Endothelial cell of umbilical vein (primary cell): ENCODE measurements around the gene NSD2. TPM values are rescaled to one million over a fixed set of nuclear protein-coding genes. Genes with fewer than 3 reads are reported as not detected.

Experiments
- BruUV-seq: library from RNA; stranded (reverse); fragments of 400-500 nt; replicated peaks from 2 replicates; lab custom pipeline; 2021; lab: Mats Ljungman, UMichigan
- CTCF ChIA-PET: fragments of 300-600, 350-600 bp; sonication (Branson Sonifier 250); formaldehyde crosslinking; loops from one replicate; lab custom pipeline; 2021; ENCODE audit warnings: antibody characterized with exemption, inconsistent platforms; lab: Charles Lee
- POLR2A ChIA-PET: fragments of 300-600, 350-600 bp; sonication (Branson Sonifier 250); formaldehyde crosslinking; loops from one replicate; lab custom pipeline; 2021; ENCODE audit warnings: antibody characterized with exemption, inconsistent platforms; lab: Charles Lee
- DNase-seq: peaks from one replicate; pipeline ENCODE4 v3.0.0-alpha.2; 2011; ENCODE audit warnings: low read depth, low spot score
- FAIRE-seq: peaks from 2 replicates; lab custom pipeline; 2011; peaks lifted over from hg19 to GRCh38; lab: Jason Lieb, UNC
- H2AFZ ChIP-seq: 2 replicates; pipeline ENCODE4 v1.6.0; 2012; ENCODE audit warnings: low read depth, low read length, control low read depth, inconsistent platforms
- H3K27ac ChIP-seq: 2 replicates; pipeline ENCODE4 v1.5.1; 2011; ENCODE audit warnings: low read depth, mild to moderate bottlenecking, control low read depth, low read length, moderate library complexity; ENCODE audit not compliant: insufficient read depth
- H3K27me3 ChIP-seq, 2 experiments: 2 replicates each; pipeline versions ENCODE4 v1.6.0 to v1.6.1; 2011; ENCODE audit warnings: low read length in 2 of 2, mixed read lengths in 1 of 2; ENCODE audit not compliant: control insufficient read depth in 2 of 2, insufficient read depth in 2 of 2
- H3K36me3 ChIP-seq, 2 experiments: 2 replicates in 1 of 2; 3 replicates in 1 of 2; pipeline ENCODE4 v1.5.1; 2011; ENCODE audit warnings: low read length in 2 of 2, mild to moderate bottlenecking in 1 of 2, moderate library complexity in 1 of 2; ENCODE audit not compliant: control insufficient read depth in 2 of 2, insufficient read depth in 2 of 2; ENCODE audit errors: extremely low read depth in 1 of 2
- H3K4me1 ChIP-seq: 3 replicates; pipeline ENCODE4 v1.5.1; 2011; ENCODE audit warnings: mild to moderate bottlenecking, low read length; ENCODE audit not compliant: control insufficient read depth, insufficient read depth; ENCODE audit errors: extremely low read depth
- H3K4me2 ChIP-seq: 2 replicates; pipeline ENCODE4 v1.6.1; 2011; ENCODE audit warnings: low read length, control low read depth, mixed read lengths; ENCODE audit not compliant: insufficient read depth
- H3K4me3 ChIP-seq, 3 experiments: fragments of 200-600 bp in 1 of 3; sonication (generic), shearing (Covaris generic) in 1 of 3; replicated peaks in 1 of 3; 2 replicates each; pipeline ENCODE4 v1.5.1; 2011 to 2016; ENCODE audit warnings: control low read depth in 3 of 3, low read length in 3 of 3, mild to moderate bottlenecking in 2 of 3, inconsistent platforms in 1 of 3, low read depth in 1 of 3, moderate library complexity in 1 of 3; ENCODE audit not compliant: insufficient read depth in 1 of 3
- H3K79me2 ChIP-seq: 2 replicates; pipeline ENCODE4 v1.6.0; 2012; ENCODE audit warnings: low read length, inconsistent platforms; ENCODE audit not compliant: control insufficient read depth, insufficient read depth
- H3K9ac ChIP-seq: replicated peaks from 2 replicates; pipeline ENCODE3; 2011; ENCODE audit warnings: low read length, control low read depth; ENCODE audit not compliant: insufficient read depth; ENCODE audit errors: extremely low read depth
- H3K9me1 ChIP-seq: replicated peaks from 3 replicates; pipeline ENCODE4 v1.6.0; 2011; ENCODE audit warnings: mild to moderate bottlenecking, low read length; ENCODE audit not compliant: control insufficient read depth, insufficient read depth; ENCODE audit errors: extremely low read depth
- H3K9me3 ChIP-seq: replicated peaks from 2 replicates; pipeline ENCODE4 v1.5.1; 2012; ENCODE audit warnings: low read length, inconsistent platforms; ENCODE audit not compliant: control insufficient read depth, insufficient read depth
- H4K20me1 ChIP-seq: replicated peaks from 2 replicates; pipeline ENCODE3; 2011; ENCODE audit warnings: mild to moderate bottlenecking, low read length; ENCODE audit not compliant: control insufficient read depth, insufficient read depth; ENCODE audit errors: extremely low read depth
- EZH2 ChIP-seq: IDR thresholded peaks from 2 replicates; pipeline ENCODE4 v1.6.1; 2012; ENCODE audit warnings: borderline replicate concordance, low read depth, mild to moderate bottlenecking, moderate library complexity, low read length, inconsistent platforms; ENCODE audit not compliant: severe bottlenecking
- FOS ChIP-seq: IDR thresholded peaks from 2 replicates; pipeline ENCODE4 v1.6.1; 2011; ENCODE audit warnings: mild to moderate bottlenecking, low read length, moderate library complexity, borderline replicate concordance; ENCODE audit not compliant: insufficient read depth
- JUN ChIP-seq: IDR thresholded peaks from 2 replicates; pipeline ENCODE4 v1.6.1; 2011; ENCODE audit warnings: borderline replicate concordance, low read depth; ENCODE audit not compliant: insufficient read length, insufficient read depth
- MAX ChIP-seq: IDR thresholded peaks from 2 replicates; pipeline ENCODE4 v1.6.1; 2011; ENCODE audit not compliant: insufficient read depth, insufficient read length
- MYC ChIP-seq: IDR thresholded peaks from one replicate; pipeline ENCODE4 v1.6.1; 2011; ENCODE audit warnings: mild to moderate bottlenecking, low read depth, low read length
- POLR2A ChIP-seq: IDR thresholded peaks from 2 replicates; pipeline ENCODE4 v1.6.1; 2012; ENCODE audit warnings: low read depth, mild to moderate bottlenecking, control low read depth, low read length
- dilution Hi-C: fragments of 300-500 bp; cut with MboI; formaldehyde crosslinking; loops from one replicate; pipeline ENCODE4 v1.15.0; 2019; ENCODE audit warnings: low sequenced_read_pairs; ENCODE audit not compliant: extremely low pct_ligation_motif_present
- intact Hi-C: fragments of 100-400 bp; cut with micrococcal nuclease; formaldehyde crosslinking; loops from one replicate; pipeline ENCODE4 v1.10.0; 2022
- polyA plus RNA-seq, 4 experiments: library from polyadenylated mRNA; depleted of rRNA in 3 of 4; stranded (reverse) in 3 of 4; unstranded in 1 of 4; fragments of >200 nt; gene quantifications; 2 replicates each; pipeline versions ENCODE4 v1.2.1 to v1.2.3, GENCODE V29; 2011 to 2012; ENCODE audit warnings: missing spikeins in 1 of 4
- total RNA-seq: library from RNA; stranded (reverse); gene quantifications from 2 replicates; pipeline ENCODE4 v1.2.3, GENCODE V29; 2021
- TF ChIP-seq, protein P1 (sequence below), 2 donors: IDR thresholded peaks; 1 replicate in 1 of 2; 2 replicates in 1 of 2; pipeline ENCODE4 v1.5.1; 2011; ENCODE audit warnings: low read length in 2 of 2, mild to moderate bottlenecking in 2 of 2, moderate library complexity in 2 of 2, control low read depth in 1 of 2, inconsistent platforms in 1 of 2, low read depth in 1 of 2; ENCODE audit not compliant: insufficient read depth in 1 of 2; ENCODE audit errors: extremely low read depth in 1 of 2

NSD2 gene
- total and polyA plus RNA-seq, 2 donors (not counting 3 experiments of a cell fraction or from before 2014, with no cell fraction given): 31.3 to 171 TPM

GRCh38 chr4:1964443-1964842, 93.2 kb downstream of the NSD2 start:
- Histone ChIP-seq H3K27me3 (no peaks in the 10 kb centered on the region), H4K20me1 (no peaks in the 10 kb centered on the region), H3K79me2 (no peaks in the 10 kb centered on the region), H3K9me1 (no peaks in the 10 kb centered on the region), H3K9ac (no peak overlapping the region), H3K27ac (no peak overlapping the region), H2AFZ (no peak overlapping the region), H3K4me1 (no peaks in the 10 kb centered on the region), H3K4me2 (no peak overlapping the region), H3K4me3 (no peak overlapping the region), H3K36me3 (peaks cover 6 to 37% of the 10 kb centered on the region in 2 experiments), H3K9me3 (no peaks in the 10 kb centered on the region)
- CTCF ChIA-PET: interaction anchor here (1.7 kb wide), 1 partner anchor 12 kb away, joined by 3 read pairs; no protein-coding TSS in a partner anchor
- dilution Hi-C loops: no loop called here
- TF ChIP-seq POLR2A: no peak
- no peak for TF ChIP-seq EZH2
- TF ChIP-seq, protein P1, sequence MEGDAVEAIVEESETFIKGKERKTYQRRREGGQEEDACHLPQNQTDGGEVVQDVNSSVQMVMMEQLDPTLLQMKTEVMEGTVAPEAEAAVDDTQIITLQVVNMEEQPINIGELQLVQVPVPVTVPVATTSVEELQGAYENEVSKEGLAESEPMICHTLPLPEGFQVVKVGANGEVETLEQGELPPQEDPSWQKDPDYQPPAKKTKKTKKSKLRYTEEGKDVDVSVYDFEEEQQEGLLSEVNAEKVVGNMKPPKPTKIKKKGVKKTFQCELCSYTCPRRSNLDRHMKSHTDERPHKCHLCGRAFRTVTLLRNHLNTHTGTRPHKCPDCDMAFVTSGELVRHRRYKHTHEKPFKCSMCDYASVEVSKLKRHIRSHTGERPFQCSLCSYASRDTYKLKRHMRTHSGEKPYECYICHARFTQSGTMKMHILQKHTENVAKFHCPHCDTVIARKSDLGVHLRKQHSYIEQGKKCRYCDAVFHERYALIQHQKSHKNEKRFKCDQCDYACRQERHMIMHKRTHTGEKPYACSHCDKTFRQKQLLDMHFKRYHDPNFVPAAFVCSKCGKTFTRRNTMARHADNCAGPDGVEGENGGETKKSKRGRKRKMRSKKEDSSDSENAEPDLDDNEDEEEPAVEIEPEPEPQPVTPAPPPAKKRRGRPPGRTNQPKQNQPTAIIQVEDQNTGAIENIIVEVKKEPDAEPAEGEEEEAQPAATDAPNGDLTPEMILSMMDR (IDR thresholded peaks at IDR 0.05; ENCODE audit: extremely low read depth in 1 of 2, insufficient read depth in 1 of 2, low read depth in 1 of 2, low read length in 2 of 2): no peak
- TF ChIP-seq MYC: no peak
- TF ChIP-seq FOS: no peak
- no peak for TF ChIP-seq MAX
- no peak for TF ChIP-seq JUN
- intact Hi-C loops: no loop called here
- no TSS peak for BruUV-seq
- no peak for FAIRE-seq
- DNase-seq: no peak
- POLR2A ChIA-PET: interaction anchor here (0.7 kb wide), 1 partner anchor 28 kb away, joined by 3 read pairs; no protein-coding TSS in a partner anchor
